Upper lobe of left lung (tissue), 4 donors: Measurements from ENCODE around the gene PLXNB2.

Experiments
- EP300 ChIP-seq, 4 donors: sonication (generic); formaldehyde crosslinking; IDR thresholded peaks; one replicate each; pipeline ENCODE4 v1.5.1; 2017; ENCODE audit warnings: antibody characterized with exemption in 4 of 4, control low read depth in 2 of 4
- POLR2A ChIP-seq, 4 donors: fragments of 450-650 bp; IDR thresholded peaks; one replicate each; pipeline ENCODE4 v1.5.1; 2016 to 2017; ENCODE audit warnings: antibody characterized with exemption in 4 of 4, mild to moderate bottlenecking in 2 of 4
- POLR2AphosphoS5 ChIP-seq, 2 donors: sonication (generic); formaldehyde crosslinking; IDR thresholded peaks; one replicate each; pipeline ENCODE4 v1.5.1; 2017; ENCODE audit warnings: antibody characterized with exemption in 2 of 2
- TF ChIP-seq, protein P1 (sequence below), 6 experiments: fragments of 450-650 bp in 4 of 6; fragments of 200-600 bp in 2 of 6; sonication (generic) in 2 of 6; IDR thresholded peaks; one replicate each; pipeline ENCODE4 v1.5.1; 2016 to 2019; ENCODE audit warnings: antibody characterized with exemption in 6 of 6

DNA sequence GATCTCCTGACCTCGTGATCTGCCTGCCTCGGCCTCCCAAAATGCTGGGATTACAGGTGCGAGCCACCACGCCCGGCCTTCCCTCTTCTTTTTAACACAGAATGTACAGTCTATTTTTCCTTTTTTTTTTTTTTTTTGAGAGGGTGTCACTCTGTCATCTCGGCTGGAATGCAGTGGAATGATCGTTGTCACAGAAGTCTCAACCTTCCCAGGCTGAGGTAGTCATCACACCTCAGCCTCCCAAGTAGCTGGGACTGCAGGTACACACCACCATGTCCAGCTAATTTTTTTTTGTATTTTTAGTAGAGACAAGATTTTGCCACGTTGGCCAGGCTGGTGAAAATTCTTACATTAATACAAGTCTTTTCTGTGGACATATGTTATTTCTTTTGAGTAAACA, 48.7 kb upstream of the PLXNB2 start:
- TF ChIP-seq, protein P1, sequence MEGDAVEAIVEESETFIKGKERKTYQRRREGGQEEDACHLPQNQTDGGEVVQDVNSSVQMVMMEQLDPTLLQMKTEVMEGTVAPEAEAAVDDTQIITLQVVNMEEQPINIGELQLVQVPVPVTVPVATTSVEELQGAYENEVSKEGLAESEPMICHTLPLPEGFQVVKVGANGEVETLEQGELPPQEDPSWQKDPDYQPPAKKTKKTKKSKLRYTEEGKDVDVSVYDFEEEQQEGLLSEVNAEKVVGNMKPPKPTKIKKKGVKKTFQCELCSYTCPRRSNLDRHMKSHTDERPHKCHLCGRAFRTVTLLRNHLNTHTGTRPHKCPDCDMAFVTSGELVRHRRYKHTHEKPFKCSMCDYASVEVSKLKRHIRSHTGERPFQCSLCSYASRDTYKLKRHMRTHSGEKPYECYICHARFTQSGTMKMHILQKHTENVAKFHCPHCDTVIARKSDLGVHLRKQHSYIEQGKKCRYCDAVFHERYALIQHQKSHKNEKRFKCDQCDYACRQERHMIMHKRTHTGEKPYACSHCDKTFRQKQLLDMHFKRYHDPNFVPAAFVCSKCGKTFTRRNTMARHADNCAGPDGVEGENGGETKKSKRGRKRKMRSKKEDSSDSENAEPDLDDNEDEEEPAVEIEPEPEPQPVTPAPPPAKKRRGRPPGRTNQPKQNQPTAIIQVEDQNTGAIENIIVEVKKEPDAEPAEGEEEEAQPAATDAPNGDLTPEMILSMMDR (IDR thresholded peaks at IDR 0.05): no peak
- TF ChIP-seq POLR2A (IDR thresholded peaks at IDR 0.05) (no peak), POLR2AphosphoS5 (IDR thresholded peaks at IDR 0.05) (no peak), EP300 (IDR thresholded peaks at IDR 0.05) (no peak)
